Measurements from ENCODE around the gene AFAP1L1. TPM values are rescaled to one million over a fixed set of nuclear protein-coding genes. Genes with fewer than 3 reads are reported as not detected.

Gene AFAP1L1
- total and polyA plus RNA-seq, 2 donors from 2014 or later, result 4.8 to 14.8 TPM

- no peak for DNase-seq
- no peak overlapping the region for H3K4me3 ChIP-seq (ENCODE audit: low read length in 3 of 3)
- no peak for FAIRE-seq
- no peaks in the 10 kb centered on the region for H3K27me3 ChIP-seq (ENCODE audit: control insufficient read depth, insufficient read depth, low read length)
- peaks cover 4 to 45% (median 21%) of the 10 kb centered on the region in 3 donors for H3K36me3 ChIP-seq (ENCODE audit: control insufficient read depth in 2 of 3, insufficient read depth in 3 of 3, low read length in 3 of 3)
- no peak overlapping the region for H3K27ac ChIP-seq (ENCODE audit: low read depth in 2 of 2, low read length in 2 of 2)
- H3K9ac ChIP-seq (ENCODE audit: low read length in 3 of 3), result no peak overlapping the region
- no peak for TF ChIP-seq CTCF (IDR thresholded peaks at IDR 0.05; ENCODE audit: borderline replicate concordance, extremely low read depth, insufficient read depth)
- H3K9me3 ChIP-seq (ENCODE audit: control insufficient read depth in 2 of 3, insufficient read depth in 1 of 3, low read length in 3 of 3), result no peaks in the 10 kb centered on the region
- H3K4me1 ChIP-seq (ENCODE audit: control insufficient read depth in 2 of 3, insufficient read depth in 2 of 3, low read depth in 1 of 3, low read length in 3 of 3), result peaks cover 0 to 5% (median 0%) of the 10 kb centered on the region in 3 donors
- intact Hi-C loops (cut with DNase I), result no loop called here
Observed at GRCh38 chr5:149349382-149349781, 77.7 kb downstream of the AFAP1L1 start.

GRCh38 chr5:149352169-149352568, 80.5 kb downstream of the AFAP1L1 start:
- no peak for TF ChIP-seq CTCF (IDR thresholded peaks at IDR 0.05; ENCODE audit: borderline replicate concordance, extremely low read depth, insufficient read depth)
- Histone ChIP-seq H3K4me3 (ENCODE audit: low read length in 3 of 3) (no peak overlapping the region), H3K27ac (ENCODE audit: low read depth in 2 of 2, low read length in 2 of 2) (no peak overlapping the region), H3K36me3 (ENCODE audit: control insufficient read depth in 2 of 3, insufficient read depth in 3 of 3, low read length in 3 of 3) (peaks cover 4 to 49% (median 22%) of the 10 kb centered on the region in 3 donors), H3K4me1 (ENCODE audit: control insufficient read depth in 2 of 3, insufficient read depth in 2 of 3, low read depth in 1 of 3, low read length in 3 of 3) (no peaks in the 10 kb centered on the region), H3K27me3 (ENCODE audit: control insufficient read depth, insufficient read depth, low read length) (no peaks in the 10 kb centered on the region), H3K9ac (ENCODE audit: low read length in 3 of 3) (no peak overlapping the region), H3K9me3 (ENCODE audit: control insufficient read depth in 2 of 3, insufficient read depth in 1 of 3, low read length in 3 of 3) (no peaks in the 10 kb centered on the region)
- intact Hi-C loops (cut with DNase I), result no loop called here
- FAIRE-seq (no peak), DNase-seq (no peak)

- H3K4me1 ChIP-seq (ENCODE audit: control insufficient read depth in 2 of 3, insufficient read depth in 2 of 3, low read depth in 1 of 3, low read length in 3 of 3), result peaks cover 0 to 7% (median 0%) of the 10 kb centered on the region in 3 donors
- no peak overlapping the region for H3K4me3 ChIP-seq (ENCODE audit: low read length in 3 of 3)
- intact Hi-C loops (cut with DNase I), result no loop called here
- H3K27ac ChIP-seq (ENCODE audit: low read depth in 2 of 2, low read length in 2 of 2), result no peak overlapping the region
- peaks cover 4 to 41% (median 20%) of the 10 kb centered on the region in 3 donors for H3K36me3 ChIP-seq (ENCODE audit: control insufficient read depth in 2 of 3, insufficient read depth in 3 of 3, low read length in 3 of 3)
- FAIRE-seq, result no peak
- TF ChIP-seq CTCF (IDR thresholded peaks at IDR 0.05; ENCODE audit: borderline replicate concordance, extremely low read depth, insufficient read depth), result no peak
- H3K9ac ChIP-seq (ENCODE audit: low read length in 3 of 3), result no peak overlapping the region
- no peaks in the 10 kb centered on the region for H3K9me3 ChIP-seq (ENCODE audit: control insufficient read depth in 2 of 3, insufficient read depth in 1 of 3, low read length in 3 of 3)
- no peaks in the 10 kb centered on the region for H3K27me3 ChIP-seq (ENCODE audit: control insufficient read depth, insufficient read depth, low read length)
- DNase-seq, result no peak
Observed at GRCh38 chr5:149353911-149354310, 82.3 kb downstream of the AFAP1L1 start.

GRCh38 chr5:149355688-149356087, 84.0 kb downstream of the AFAP1L1 start:
- no peaks in the 10 kb centered on the region for H3K9me3 ChIP-seq (ENCODE audit: control insufficient read depth in 2 of 3, insufficient read depth in 1 of 3, low read length in 3 of 3)
- no peak for TF ChIP-seq CTCF (IDR thresholded peaks at IDR 0.05; ENCODE audit: borderline replicate concordance, extremely low read depth, insufficient read depth)
- intact Hi-C loops (cut with DNase I), result no loop called here
- DNase-seq (no peak), FAIRE-seq (no peak)
- no peak overlapping the region for H3K4me3 ChIP-seq (ENCODE audit: low read length in 3 of 3)
- H3K27me3 ChIP-seq (ENCODE audit: control insufficient read depth, insufficient read depth, low read length), result no peaks in the 10 kb centered on the region
- peaks cover 0 to 7% (median 0%) of the 10 kb centered on the region in 3 donors for H3K4me1 ChIP-seq (ENCODE audit: control insufficient read depth in 2 of 3, insufficient read depth in 2 of 3, low read depth in 1 of 3, low read length in 3 of 3)
- no peak overlapping the region for H3K27ac ChIP-seq (ENCODE audit: low read depth in 2 of 2, low read length in 2 of 2)
- H3K36me3 ChIP-seq (ENCODE audit: control insufficient read depth in 2 of 3, insufficient read depth in 3 of 3, low read length in 3 of 3), result peaks cover 0 to 25% (median 11%) of the 10 kb centered on the region in 3 donors
- H3K9ac ChIP-seq (ENCODE audit: low read length in 3 of 3), result no peak overlapping the region

Measured in kidney (tissue), 14 donors.